ENCODE measurements around the gene ZRANB3. TPM values are rescaled to one million over a fixed set of nuclear protein-coding genes. Genes with fewer than 3 reads are reported as not detected.

The ZRANB3 gene
- total and polyA plus RNA-seq, 10 of the 15 experiments (the other 5 are each of a cell fraction or from before 2014, with no cell fraction given), result 5.6 to 11.4 (median 9.9) TPM

GRCh38 chr2:135198481-135198880 is 332.5 kb downstream of the ZRANB3 start:
- ChIA-PET SMC1A (ENCODE audit: uncharacterized antibody, unreplicated experiment) (interaction anchor here (0.7 to 1.3 kb wide), 2 partner anchors 10 to 20 kb away, joined by 3 read pairs; no protein-coding TSS in a partner anchor), RAD21 (ENCODE audit: unreplicated experiment) (no interaction called here), POLR2A (no interaction called here), CTCF (interaction anchor here (0.7 kb wide), 1 partner anchor 19 kb away, joined by 4 read pairs; no protein-coding TSS in a partner anchor)
- H3K4me1 ChIP-seq (ENCODE audit: control insufficient read depth, insufficient read depth, low read length), result no peaks in the 10 kb centered on the region
- 95% methylated on average over 3 of the region's 3 CpGs for WGBS (ENCODE audit: insufficient coverage, insufficient replicate concordance, low lambda C conversion rate, missing lambda C conversion rate)
- H3K79me2 ChIP-seq (ENCODE audit: control insufficient read depth, insufficient read depth, low read length), result no peaks in the 10 kb centered on the region
- no peaks in the 10 kb centered on the region for H3K9me3 ChIP-seq (replicated peaks; ENCODE audit: control insufficient read depth, insufficient read depth, low read length)
- no peaks in the 10 kb centered on the region for H3K36me3 ChIP-seq (ENCODE audit: control insufficient read depth in 2 of 2, insufficient read depth in 2 of 2, low read length in 1 of 2)
- H3K4me2 ChIP-seq (ENCODE audit: control insufficient read depth, insufficient read depth), result no peak overlapping the region
- H4K20me1 ChIP-seq (ENCODE audit: control insufficient read depth, insufficient read depth), result no peaks in the 10 kb centered on the region
- BruUV-seq (replicated peaks), result no TSS peak
- no peaks in the 10 kb centered on the region for H3K27me3 ChIP-seq (replicated peaks in 1 of 2; ENCODE audit: control insufficient read depth in 2 of 2, insufficient read depth in 2 of 2, low read length in 1 of 2)
- ATAC-seq (no peak), FAIRE-seq (no peak), DNase-seq (ENCODE audit: low read depth, low spot score) (no peak)
- no peak overlapping the region for H3K4me3 ChIP-seq
- H2AFZ ChIP-seq (ENCODE audit: control insufficient read depth, low read depth, low read length), result no peak overlapping the region
- in situ Hi-C loops (cut with MboI) (no loop called here), intact Hi-C loops (cut with micrococcal nuclease; ENCODE audit: unreplicated experiment) (loop anchor here (10.0 kb wide), 1 partner anchor 516 kb away; no protein-coding TSS in a partner anchor)
- TF ChIP-seq REST (IDR thresholded peaks at IDR 0.05; ENCODE audit: low read depth, low read length), result no peak
- no peak for TF ChIP-seq IKZF2 (IDR thresholded peaks at IDR 0.05)
- TF ChIP-seq KDM1A (IDR thresholded peaks at IDR 0.05; ENCODE audit: borderline replicate concordance), result no peak
- no peak for TF ChIP-seq MEF2A (IDR thresholded peaks at IDR 0.05; ENCODE audit: insufficient read depth, low read depth, low read length)
- no peak for TF ChIP-seq EZH2 (IDR thresholded peaks at IDR 0.05; ENCODE audit: borderline replicate concordance, control insufficient read depth, low read depth, low read length)
- TF ChIP-seq SUZ12 (IDR thresholded peaks at IDR 0.05; ENCODE audit: unreplicated experiment), result no peak
- H3K27ac ChIP-seq (ENCODE audit: control insufficient read depth, insufficient read depth), result no peak overlapping the region
- no peak overlapping the region for H3K9ac ChIP-seq (ENCODE audit: control insufficient read depth, insufficient read depth, low read length)

Measured in GM12878 (cell line).